Heart right ventricle (tissue), 16 donors: ENCODE results near the gene ZNF425. TPM values are rescaled to one million over a fixed set of nuclear protein-coding genes. Genes with fewer than 3 reads are reported as not detected.
A peak's percentile ranks its signal among the peaks of the same experiment; 100 is the strongest.
"Not testable (repeated sequence)": the region's sequence is repeated elsewhere in the genome, so short reads cannot be mapped to it uniquely, and the experiment has no call there.

Source experiments
- ATAC-seq, 8 donors: fragments of 200-7000 bp; cut with Tn5 transposase; one replicate each; pipeline ENCODE4 v1.9.1; 2020; ENCODE audit warnings: mild to moderate bottlenecking in 8 of 8, moderate library complexity in 8 of 8, moderate number of reproducible peaks in 1 of 8
- DNase-seq, 2 donors: peaks; one replicate each; pipeline ENCODE4 v3.0.0-alpha.2; 2020
- H3K27ac ChIP-seq, 10 donors: fragments of 200-600 bp; sonication (generic) in 2 of 10; one replicate each; pipeline versions ENCODE4 v1.5.0 to v1.8.0; 2020 to 2022; ENCODE audit warnings: mild to moderate bottlenecking in 3 of 10
- H3K27me3 ChIP-seq, 7 donors: fragments of 200-600 bp; one replicate each; pipeline ENCODE4 v1.8.0; 2021 to 2022; ENCODE audit warnings: mild to moderate bottlenecking in 2 of 7
- H3K36me3 ChIP-seq, 9 donors: fragments of 200-600 bp; sonication (generic) in 1 of 9; one replicate each; pipeline versions ENCODE4 v1.5.0 to v1.8.0; 2020 to 2022; ENCODE audit warnings: mild to moderate bottlenecking in 2 of 9
- H3K4me1 ChIP-seq, 9 donors: fragments of 200-600 bp; sonication (generic) in 1 of 9; one replicate each; pipeline versions ENCODE4 v1.5.0 to v1.8.0; 2020 to 2022; ENCODE audit warnings: mild to moderate bottlenecking in 4 of 9
- H3K4me3 ChIP-seq, 10 donors: fragments of 200-600 bp; sonication (generic) in 2 of 10; one replicate each; pipeline versions ENCODE4 v1.5.0 to v1.8.0; 2020 to 2022; ENCODE audit warnings: mild to moderate bottlenecking in 7 of 10, moderate library complexity in 2 of 10
- H3K9me3 ChIP-seq, 11 donors: fragments of 200-600 bp in 10 of 11; sonication (generic) in 2 of 11; one replicate each; pipeline versions ENCODE4 v1.5.0 to v1.8.0; 2013 to 2022; ENCODE audit warnings: mild to moderate bottlenecking in 2 of 11, control low read depth in 1 of 11, moderate library complexity in 1 of 11
- CTCF ChIP-seq, 9 donors: fragments of 200-600 bp; sonication (generic) in 2 of 9; IDR thresholded peaks; one replicate each; pipeline versions ENCODE4 v1.5.0 to v1.8.0; 2021 to 2022; ENCODE audit warnings: antibody characterized with exemption in 9 of 9, mild to moderate bottlenecking in 5 of 9, moderate library complexity in 1 of 9
- WGBS, 2 donors: extraction: QIAGEN DNeasy Blood & Tissue Kit; methylation state at CpG; one replicate each; pipeline ENCODE4 v1.1.7; 2013; ENCODE audit warnings: inconsistent platforms in 1 of 2; 5-methylcytosine and 5-hydroxymethylcytosine counted together
- intact Hi-C, 10 donors: fragments of 100-400 bp; cut with DNase I; formaldehyde crosslinking; loops; one replicate each; pipeline versions ENCODE4 v1.11.1 to v1.14.2; 2022
- polyA plus RNA-seq, 2 donors: library from polyadenylated mRNA; stranded (reverse); fragments of 200-250 nt; gene quantifications; one replicate each; pipeline ENCODE4 v1.2.3, GENCODE V29; 2013
- total RNA-seq, 10 donors: library from RNA; stranded (reverse); fragmentation: NEBNext Ultra II Directional in 3 of 10; extraction: Animal tissue kit (Norgen Biotek cat#: 25700) in 3 of 10; gene quantifications; one replicate each; pipeline versions ENCODE4 v1.2.1 to v1.2.4, GENCODE V29; 2021 to 2023
- donor health status: Arrhythmogenic right ventricular cardiomyopathy.
- donor health status: ischemic (EF 13 %, LVEDD 7.1; RV severe dilation, severe dysfunction).
- donor health status: healthy with polysubstance abuse.
- donor health status: DM: no; HTN: yes; CAD: no.
- donor health status: DM: no; HTN: no; CAD: no.
- donor health status: ischemic (EF 25% LVEDD 6.9; RV normal size, moderate dysfunction).
- donor health status: ischemic (EF 25% LVEDD 5.7; RV mildly dilated, moderate dysfunction).
- donor health status: healthy.
- donor health status: DM: yes; HTN: yes; CAD: no.
- donor health status: Ischemic cardiomyopathy.
- donor health status: ischemic (EF 35%, LVEDD 5.7; RV mildly dilated, moderate dysfunction).
- donor health status: nonischemic (EF 11% LVEDD 7.7; RV severe dilation, severe dysfunction).
- donor health status: DM: yes; HTN: yes; CAD: no.
- donor health status: PGD.
- donor health status: ischemic (EF 29% LVEDD 5.4; RV normal size, mild dysfunction).
- donor health status: nonischemic (EF 23%, LVEDD 6.1; RV moderate dilation, normal function).

The ZNF425 gene
- total and polyA plus RNA-seq, 12 donors: 0.28 to 1.2 (median 0.73) TPM

- intact Hi-C loops: loop anchor here in 3 of 10 donors (1.0 to 2.0 kb wide), 2 partner anchors 20 to 21 kb away; partner anchors contain the start of gene ZNF425 (in 3 of the 3)
- Histone ChIP-seq H3K36me3 (peaks cover 0 to 4% (median 0%) of the 10 kb centered on the region in 9 donors), H3K4me1 (peaks cover 0 to 29% (median 18%) of the 10 kb centered on the region in 9 donors), H3K4me3 (peak within 1 kb of the TSS; percentile 82 to 97 (median 92)), H3K9me3 (no peaks in the 10 kb centered on the region), H3K27ac (peak within 1 kb of the TSS; percentile 45 to 95 (median 90)), H3K27me3 (no peaks in the 10 kb centered on the region)
- ATAC-seq: peak; percentile 86 to 97 (median 91)
- 1% methylated on average over 36 to 79 of the region's 79 CpGs for WGBS, 2 donors
- TF ChIP-seq CTCF (IDR thresholded peaks at IDR 0.05): peak; percentile 55 to 99 (median 81)
- DNase-seq: peak; percentile 63 to 79
These were observed 21.1 kb upstream of the ZNF425 start, which contains the start of gene ZNF398 for GRCh38 chr7:149147072-149147751. ZNF398 (plus strand) TSS chr7:149147453; CDS start chr7:149147743, 290 bp downstream.

DNA sequence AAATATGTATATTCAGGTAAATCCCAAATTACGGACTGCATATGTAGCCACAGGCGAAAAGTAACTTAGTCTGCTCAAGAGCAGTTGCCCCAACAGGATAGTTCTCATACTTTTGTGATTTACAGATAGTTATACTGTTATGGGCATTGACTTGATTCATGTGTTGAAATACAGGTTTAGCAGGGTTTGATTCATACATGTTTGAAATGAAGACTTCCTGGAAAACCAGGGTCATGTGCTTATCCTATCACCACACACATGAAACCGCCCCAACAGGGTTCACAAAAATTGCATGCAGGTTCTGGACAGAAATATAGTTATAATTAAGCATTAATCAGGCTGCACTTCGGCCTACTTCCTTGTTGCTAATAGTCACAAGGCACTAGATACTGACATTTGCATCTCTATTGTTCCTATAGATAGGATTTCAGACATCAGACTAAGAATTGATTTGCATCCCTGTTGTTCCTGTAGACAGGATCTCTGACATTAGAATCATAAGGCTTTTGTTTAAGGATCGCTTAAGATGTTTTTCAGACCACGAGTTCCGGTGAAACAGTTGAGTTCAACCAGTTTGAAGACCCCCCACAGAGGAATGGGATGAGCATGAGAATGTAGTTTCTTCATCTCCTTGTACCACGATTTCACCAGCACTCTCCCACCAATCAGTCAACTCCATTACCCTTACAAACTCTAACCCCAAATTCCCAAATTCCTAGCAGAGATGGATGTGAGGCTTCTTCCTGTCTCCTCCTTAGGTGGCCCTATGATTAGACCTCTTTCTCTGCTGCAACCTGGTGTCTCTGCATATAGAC lies 19.1 kb upstream of the ZNF425 start:
- no peak for TF ChIP-seq CTCF (IDR thresholded peaks at IDR 0.05)
- no peak for DNase-seq
- intact Hi-C loops: no loop called here
- Histone ChIP-seq H3K27me3 (no peaks in the 10 kb centered on the region), H3K27ac (no peak overlapping the region), H3K4me3 (no peak overlapping the region), H3K4me1 (peaks cover 0 to 29% (median 18%) of the 10 kb centered on the region in 9 donors), H3K9me3 (no peaks in the 10 kb centered on the region), H3K36me3 (peaks cover 0 to 3% (median 0%) of the 10 kb centered on the region in 9 donors)
- ATAC-seq: no peak
- 90% methylated on average over 8 of the region's 8 CpGs for WGBS, 2 donors

- DNase-seq, intact Hi-C loops, H3K4me3 ChIP-seq, ATAC-seq, H3K9me3 ChIP-seq, H3K27ac ChIP-seq, H3K36me3 ChIP-seq, H3K27me3 ChIP-seq: not testable (repeated sequence)
- WGBS, 2 donors: 79 to 83% methylated on average over 14 of the region's 14 CpGs
- peaks cover 0 to 29% (median 18%) of the 10 kb centered on the region in 9 donors for H3K4me1 ChIP-seq
These were observed 18.4 kb upstream of the ZNF425 start for GRCh38 chr7:149144436-149144922.

DNA sequence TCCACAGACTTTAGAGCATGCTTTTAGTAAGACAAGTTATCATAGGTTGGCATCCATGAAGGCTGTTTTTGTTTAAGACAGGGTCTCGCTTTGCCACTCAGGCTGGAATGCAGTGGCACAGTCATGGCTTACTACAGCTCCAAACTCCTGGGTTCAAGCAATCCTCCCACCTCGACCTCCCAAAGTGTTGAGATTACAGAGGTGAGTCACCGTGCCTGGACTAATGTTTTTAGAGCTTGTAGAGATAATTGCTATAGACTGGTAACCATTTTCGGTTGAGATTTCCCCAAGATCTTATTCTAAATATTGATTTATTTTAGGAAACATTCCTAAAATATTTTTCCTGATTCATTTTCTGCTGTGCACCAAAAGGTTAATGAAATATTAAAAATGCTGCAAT lies 15.8 kb upstream of the ZNF425 start:
- intact Hi-C loops: no loop called here
- Histone ChIP-seq H3K4me3 (no peak overlapping the region), H3K4me1 (peaks cover 0 to 14% (median 0%) of the 10 kb centered on the region in 9 donors), H3K9me3 (no peaks in the 10 kb centered on the region), H3K27me3 (no peaks in the 10 kb centered on the region), H3K36me3 (no peaks in the 10 kb centered on the region), H3K27ac (no peak overlapping the region)
- DNase-seq (no peak), ATAC-seq (no peak)
- 89 to 91% methylated on average over 4 of the region's 4 CpGs for WGBS, 2 donors
- no peak for TF ChIP-seq CTCF (IDR thresholded peaks at IDR 0.05)
